ENCODE results near the gene METTL8.

GRCh38 chr2:171346723-171347557, 86.8 kb downstream of the METTL8 start:
- TF ChIP-seq CTCF (IDR thresholded peaks at IDR 0.05; ENCODE audit: low read length): peak; percentile 31
- no peak for TF ChIP-seq EZH2 (optimal IDR thresholded peaks at IDR 0.05; ENCODE audit: low read depth, low read length)
- TF ChIP-seq EZH2phosphoT487 (IDR thresholded peaks at IDR 0.05; ENCODE audit: low read length): no peak

Data from MM.1S (cell line).